Measurements from ENCODE around the gene NR4A1. TPM values are rescaled to one million over a fixed set of nuclear protein-coding genes. Genes with fewer than 3 reads are reported as not detected.

Gene NR4A1
- total and polyA plus RNA-seq, 2 of the 13 experiments (the other 11 are each of a cell fraction or from before 2014, with no cell fraction given) = 5.7 to 15.2 TPM

GRCh38 chr12:52022841-52023181, 28.4 kb upstream of the NR4A1 start (continued):
- peak; percentile 34; the same call in 1 of the 2 replicates for TF ChIP-seq ARID5B (CRISPR knock-in tag; IDR thresholded peaks at IDR 0.05)
- 0 out of 2 replicates have a peak, but pooled peaks have one; percentile 4 for TF ChIP-seq ZNF761 (CRISPR knock-in tag; conservative IDR thresholded peaks at IDR 0.05)
- TF ChIP-seq, protein P1, sequence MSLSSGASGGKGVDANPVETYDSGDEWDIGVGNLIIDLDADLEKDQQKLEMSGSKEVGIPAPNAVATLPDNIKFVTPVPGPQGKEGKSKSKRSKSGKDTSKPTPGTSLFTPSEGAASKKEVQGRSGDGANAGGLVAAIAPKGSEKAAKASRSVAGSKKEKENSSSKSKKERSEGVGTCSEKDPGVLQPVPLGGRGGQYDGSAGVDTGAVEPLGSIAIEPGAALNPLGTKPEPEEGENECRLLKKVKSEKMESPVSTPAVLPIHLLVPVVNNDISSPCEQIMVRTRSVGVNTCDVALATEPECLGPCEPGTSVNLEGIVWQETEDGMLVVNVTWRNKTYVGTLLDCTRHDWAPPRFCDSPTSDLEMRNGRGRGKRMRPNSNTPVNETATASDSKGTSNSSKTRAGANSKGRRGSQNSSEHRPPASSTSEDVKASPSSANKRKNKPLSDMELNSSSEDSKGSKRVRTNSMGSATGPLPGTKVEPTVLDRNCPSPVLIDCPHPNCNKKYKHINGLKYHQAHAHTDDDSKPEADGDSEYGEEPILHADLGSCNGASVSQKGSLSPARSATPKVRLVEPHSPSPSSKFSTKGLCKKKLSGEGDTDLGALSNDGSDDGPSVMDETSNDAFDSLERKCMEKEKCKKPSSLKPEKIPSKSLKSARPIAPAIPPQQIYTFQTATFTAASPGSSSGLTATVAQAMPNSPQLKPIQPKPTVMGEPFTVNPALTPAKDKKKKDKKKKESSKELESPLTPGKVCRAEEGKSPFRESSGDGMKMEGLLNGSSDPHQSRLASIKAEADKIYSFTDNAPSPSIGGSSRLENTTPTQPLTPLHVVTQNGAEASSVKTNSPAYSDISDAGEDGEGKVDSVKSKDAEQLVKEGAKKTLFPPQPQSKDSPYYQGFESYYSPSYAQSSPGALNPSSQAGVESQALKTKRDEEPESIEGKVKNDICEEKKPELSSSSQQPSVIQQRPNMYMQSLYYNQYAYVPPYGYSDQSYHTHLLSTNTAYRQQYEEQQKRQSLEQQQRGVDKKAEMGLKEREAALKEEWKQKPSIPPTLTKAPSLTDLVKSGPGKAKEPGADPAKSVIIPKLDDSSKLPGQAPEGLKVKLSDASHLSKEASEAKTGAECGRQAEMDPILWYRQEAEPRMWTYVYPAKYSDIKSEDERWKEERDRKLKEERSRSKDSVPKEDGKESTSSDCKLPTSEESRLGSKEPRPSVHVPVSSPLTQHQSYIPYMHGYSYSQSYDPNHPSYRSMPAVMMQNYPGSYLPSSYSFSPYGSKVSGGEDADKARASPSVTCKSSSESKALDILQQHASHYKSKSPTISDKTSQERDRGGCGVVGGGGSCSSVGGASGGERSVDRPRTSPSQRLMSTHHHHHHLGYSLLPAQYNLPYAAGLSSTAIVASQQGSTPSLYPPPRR (CRISPR knock-in tag; IDR thresholded peaks at IDR 0.05; ENCODE audit: borderline replicate concordance) = 0 out of 2 replicates have a peak, but pooled peaks have one; percentile 15
- peak; percentile 14 for TF ChIP-seq XRCC5 (optimal IDR thresholded peaks at IDR 0.05; ENCODE audit: low read length)

Data from HepG2 (cell line).